ENCODE measurements around the gene DDAH1.

DDAH1 gene

GRCh38 chr1:85295654-85296053 is 169.3 kb downstream of the DDAH1 start:
- DNase-seq (ENCODE audit: low read depth, low spot score): no peak
- H3K4me3 ChIP-seq (ENCODE audit: low read length): no peak overlapping the region

GRCh38 chr1:85295006-85295431 is 169.9 kb downstream of the DDAH1 start:
- DNase-seq (ENCODE audit: low read depth, low spot score): no peak
- H3K4me3 ChIP-seq (ENCODE audit: low read length): no peak overlapping the region

GRCh38 chr1:85290826-85291225 is 174.1 kb downstream of the DDAH1 start:
- no peak for DNase-seq (ENCODE audit: low read depth, low spot score)
- no peak overlapping the region for H3K4me3 ChIP-seq (ENCODE audit: low read length)

- H3K4me3 ChIP-seq (ENCODE audit: low read length): no peak overlapping the region
- no peak for DNase-seq (ENCODE audit: low read depth, low spot score)
These were observed 175.1 kb downstream of the DDAH1 start for GRCh38 chr1:85289848-85290335.

- no peak overlapping the region for H3K4me3 ChIP-seq (ENCODE audit: low read length)
- no peak for DNase-seq (ENCODE audit: low read depth, low spot score)
These were observed 175.6 kb downstream of the DDAH1 start for GRCh38 chr1:85289207-85289847.

GRCh38 chr1:85284202-85284601 is 180.8 kb downstream of the DDAH1 start:
- H3K4me3 ChIP-seq (ENCODE audit: low read length): no peak overlapping the region
- DNase-seq (ENCODE audit: low read depth, low spot score): no peak

- no peak for DNase-seq (ENCODE audit: low read depth, low spot score)
- no peak overlapping the region for H3K4me3 ChIP-seq (ENCODE audit: low read length)
These were observed 181.3 kb downstream of the DDAH1 start for GRCh38 chr1:85283475-85284199.

- no peak overlapping the region for H3K4me3 ChIP-seq (ENCODE audit: low read length)
- DNase-seq (ENCODE audit: low read depth, low spot score): peak; percentile 28
These were observed 182.5 kb downstream of the DDAH1 start for GRCh38 chr1:85282424-85282823.

- no peak for DNase-seq (ENCODE audit: low read depth, low spot score)
These were observed 184.3 kb downstream of the DDAH1 start for GRCh38 chr1:85280636-85281035.

GRCh38 chr1:85279458-85280080 is 185.4 kb downstream of the DDAH1 start:
- no peak overlapping the region for H3K4me3 ChIP-seq (ENCODE audit: low read length)
- DNase-seq (ENCODE audit: low read depth, low spot score): no peak

More at GRCh38 chr1:85280636-85281035, 184.3 kb downstream of the DDAH1 start:
- no peak overlapping the region for H3K4me3 ChIP-seq (ENCODE audit: low read length)

- H3K4me3 ChIP-seq (ENCODE audit: low read length): no peak overlapping the region
- no peak for DNase-seq (ENCODE audit: low read depth, low spot score)
These were observed 186.1 kb downstream of the DDAH1 start for GRCh38 chr1:85278853-85279314.

GRCh38 chr1:85277802-85278201 is 187.2 kb downstream of the DDAH1 start:
- H3K4me3 ChIP-seq (ENCODE audit: low read length): no peak overlapping the region
- no peak for DNase-seq (ENCODE audit: low read depth, low spot score)

- no peak for DNase-seq (ENCODE audit: low read depth, low spot score)
- H3K4me3 ChIP-seq (ENCODE audit: low read length): peak overlapping the region; percentile 97
These were observed 187.8 kb downstream of the DDAH1 start for GRCh38 chr1:85276978-85277639.

GRCh38 chr1:85276215-85276977 is 188.6 kb downstream of the DDAH1 start, which contains the start of gene BCL10:
Gene BCL10 (minus strand): TSS chr1:85276632. CDS start chr1:85276352, 280 bp downstream.
- peak within 1 kb of the TSS; percentile 97 for H3K4me3 ChIP-seq (ENCODE audit: low read length)
- DNase-seq (ENCODE audit: low read depth, low spot score): peak; percentile 96

- DNase-seq (ENCODE audit: low read depth, low spot score): no peak
- H3K4me3 ChIP-seq (ENCODE audit: low read length): peak overlapping the region; percentile 97
These were observed 189.2 kb downstream of the DDAH1 start for GRCh38 chr1:85275701-85276214.

GRCh38 chr1:85274969-85275453 is 189.9 kb downstream of the DDAH1 start:
- DNase-seq (ENCODE audit: low read depth, low spot score): no peak
- peak overlapping the region; percentile 97 for H3K4me3 ChIP-seq (ENCODE audit: low read length)

GRCh38 chr1:85273397-85273796 is 191.6 kb downstream of the DDAH1 start:
- DNase-seq (ENCODE audit: low read depth, low spot score): no peak

GRCh38 chr1:85268801-85269585 is 196.0 kb downstream of the DDAH1 start:
- DNase-seq (ENCODE audit: low read depth, low spot score): no peak
- no peak overlapping the region for H3K4me3 ChIP-seq (ENCODE audit: low read length)

More at GRCh38 chr1:85273397-85273796, 191.6 kb downstream of the DDAH1 start:
- no peak overlapping the region for H3K4me3 ChIP-seq (ENCODE audit: low read length)
